Fibroblast of pulmonary artery (primary cell): ENCODE measurements around the gene ANKRD66.

Experiments used
- DNase-seq: peaks from one replicate; pipeline ENCODE4 v3.0.0-alpha.2; 2010; ENCODE audit warnings: low read depth
- H3K4me3 ChIP-seq: replicated peaks from 2 replicates; pipeline ENCODE4 v1.5.1; 2011; ENCODE audit warnings: low read depth, mild to moderate bottlenecking, control low read depth, low read length, moderate library complexity
- CTCF ChIP-seq: IDR thresholded peaks from 2 replicates; pipeline ENCODE4 v1.5.1; 2011; ENCODE audit warnings: mild to moderate bottlenecking, control low read depth, low read length, inconsistent platforms; ENCODE audit errors: missing control alignments

The ANKRD66 gene

DNA sequence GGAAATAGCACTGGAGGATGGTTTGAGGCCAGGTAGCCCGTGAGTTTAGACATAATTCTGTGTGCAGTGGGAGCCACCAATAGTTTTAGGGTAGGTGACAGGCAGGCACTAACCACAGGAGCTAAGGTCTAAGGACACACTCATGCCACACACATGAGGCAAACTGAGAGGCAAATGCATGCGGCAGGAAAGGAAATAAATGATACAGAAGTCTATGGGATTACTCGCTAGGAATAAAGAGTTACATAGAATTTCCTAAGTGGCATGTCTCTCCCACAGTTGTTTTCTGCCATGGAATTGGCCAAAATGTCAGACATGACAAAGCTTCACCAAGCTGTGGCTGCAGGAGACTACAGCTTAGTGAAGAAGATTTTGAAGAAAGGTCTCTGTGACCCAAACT, 4.9 kb downstream of the ANKRD66 start:
- no peak overlapping the region for H3K4me3 ChIP-seq
- no peak for DNase-seq
- no peak for TF ChIP-seq CTCF

- no peak overlapping the region for H3K4me3 ChIP-seq
- DNase-seq: no peak
- no peak for TF ChIP-seq CTCF
Measured at GRCh38 chr6:46755865-46756264, 9.1 kb downstream of the ANKRD66 start.

- DNase-seq: peak; percentile 4
- H3K4me3 ChIP-seq: no peak overlapping the region
- no peak for TF ChIP-seq CTCF
Measured at GRCh38 chr6:46756469-46757213, 9.9 kb downstream of the ANKRD66 start.

GRCh38 chr6:46757214-46757596, 10.5 kb downstream of the ANKRD66 start:
- DNase-seq: no peak
- TF ChIP-seq CTCF: no peak
- no peak overlapping the region for H3K4me3 ChIP-seq

- no peak for TF ChIP-seq CTCF
Measured at GRCh38 chr6:46758960-46759753, 12.4 kb downstream of the ANKRD66 start.

GRCh38 chr6:46760925-46761324, 14.2 kb downstream of the ANKRD66 start:
- no peak for TF ChIP-seq CTCF
- no peak overlapping the region for H3K4me3 ChIP-seq
- no peak for DNase-seq

More at GRCh38 chr6:46758960-46759753, 12.4 kb downstream of the ANKRD66 start:
- DNase-seq: no peak
- H3K4me3 ChIP-seq: no peak overlapping the region
